Astrocyte (in vitro differentiated cells and primary cell): ENCODE measurements around the gene ACP6. TPM values are rescaled to one million over a fixed set of nuclear protein-coding genes. Genes with fewer than 3 reads are reported as not detected.

Experiments used
- DNase-seq: peaks from one replicate; pipeline ENCODE4 v3.0.0-alpha.2; 2010; ENCODE audit warnings: low read depth
- FAIRE-seq: peaks from 2 replicates; lab custom pipeline; 2011; peaks lifted over from hg19 to GRCh38; lab: Jason Lieb, UNC
- H2AFZ ChIP-seq: 2 replicates; pipeline ENCODE4 v1.6.0; 2012; ENCODE audit warnings: low read depth, low read length, inconsistent platforms
- H3K27ac ChIP-seq: 2 replicates; pipeline ENCODE4 v1.5.1; 2011; ENCODE audit warnings: low read depth, low read length, inconsistent platforms
- H3K27me3 ChIP-seq: 2 replicates; pipeline ENCODE4 v1.6.0; 2011; ENCODE audit warnings: low read length, inconsistent platforms; ENCODE audit not compliant: insufficient read depth
- H3K36me3 ChIP-seq: 2 replicates; pipeline ENCODE4 v1.5.1; 2011; ENCODE audit warnings: low read length, inconsistent platforms; ENCODE audit not compliant: insufficient read depth
- H3K4me1 ChIP-seq: 2 replicates; pipeline ENCODE4 v1.5.1; 2011; ENCODE audit warnings: low read length, inconsistent platforms; ENCODE audit not compliant: insufficient read depth
- H3K4me2 ChIP-seq: 2 replicates; pipeline ENCODE4 v1.6.0; 2012; ENCODE audit warnings: low read length, inconsistent platforms
- H3K4me3 ChIP-seq: 2 replicates; pipeline ENCODE4 v1.5.1; 2011; ENCODE audit warnings: low read depth, mild to moderate bottlenecking, low read length, inconsistent platforms; ENCODE audit not compliant: insufficient read depth
- H3K79me2 ChIP-seq: 2 replicates; pipeline ENCODE4 v1.6.0; 2012; ENCODE audit warnings: mild to moderate bottlenecking, low read length, inconsistent platforms; ENCODE audit not compliant: insufficient read depth
- H3K9ac ChIP-seq: 2 replicates; pipeline ENCODE4 v1.6.0; 2012; ENCODE audit warnings: mild to moderate bottlenecking, low read length, inconsistent platforms
- H3K9me3 ChIP-seq: 2 replicates; pipeline ENCODE4 v1.5.1; 2012; ENCODE audit warnings: low read depth, mild to moderate bottlenecking, low read length, inconsistent platforms; ENCODE audit not compliant: insufficient read depth
- H4K20me1 ChIP-seq: 2 replicates; pipeline ENCODE4 v1.6.0; 2012; ENCODE audit warnings: low read length, inconsistent platforms; ENCODE audit not compliant: insufficient read depth
- H3K27ac Mint-ChIP-seq: one replicate; pipeline ENCODE4 v1.8.0; 2021; ENCODE audit warnings: mild to moderate bottlenecking, mixed read lengths; ENCODE audit not compliant: unreplicated experiment
- H3K27me3 Mint-ChIP-seq: one replicate; pipeline ENCODE4 v1.8.0; 2021; ENCODE audit warnings: low read depth, mixed read lengths; ENCODE audit not compliant: unreplicated experiment
- H3K36me3 Mint-ChIP-seq: one replicate; pipeline ENCODE4 v1.8.0; 2021; ENCODE audit warnings: low read depth, mixed read lengths; ENCODE audit not compliant: unreplicated experiment
- H3K4me1 Mint-ChIP-seq: one replicate; pipeline ENCODE4 v1.8.0; 2021; ENCODE audit warnings: low read depth, mixed read lengths; ENCODE audit not compliant: unreplicated experiment
- H3K4me3 Mint-ChIP-seq: one replicate; pipeline ENCODE4 v1.8.0; 2021; ENCODE audit warnings: mild to moderate bottlenecking, moderate library complexity, mixed read lengths; ENCODE audit not compliant: unreplicated experiment
- H3K9me3 Mint-ChIP-seq: one replicate; pipeline ENCODE4 v1.8.0; 2021; ENCODE audit warnings: mild to moderate bottlenecking, mixed read lengths; ENCODE audit not compliant: unreplicated experiment
- CTCF ChIP-seq: IDR thresholded peaks from 2 replicates; pipeline ENCODE4 v1.5.1; 2011; ENCODE audit warnings: low read depth, mild to moderate bottlenecking, inconsistent platforms, low read length, moderate library complexity; ENCODE audit not compliant: insufficient read depth
- EZH2 ChIP-seq: IDR thresholded peaks from 2 replicates; pipeline ENCODE4 v1.6.1; 2012; ENCODE audit warnings: mild to moderate bottlenecking, low read length, inconsistent platforms; ENCODE audit not compliant: insufficient read depth
- total RNA-seq: library from RNA; stranded (reverse); gene quantifications from 2 replicates; pipeline ENCODE4 v1.2.1, GENCODE V29; 2021

ACP6 gene
- total RNA-seq, 1 donor from 2014 or later: 17.5 TPM

- H3K9ac ChIP-seq: no peak overlapping the region
- Mint-ChIP-seq H3K9me3 (no peaks in the 10 kb centered on the region), H3K27ac (no peak overlapping the region), H3K27me3 (no peaks in the 10 kb centered on the region), H3K4me1 (peaks cover 19% of the 10 kb centered on the region), H3K36me3 (peaks cover 22% of the 10 kb centered on the region), H3K4me3 (no peak overlapping the region)
- peaks cover 3% of the 10 kb centered on the region for H3K79me2 ChIP-seq
- peaks cover 9% of the 10 kb centered on the region for H4K20me1 ChIP-seq
- DNase-seq (no peak), FAIRE-seq (no peak)
- H3K4me3 ChIP-seq: no peak overlapping the region
- no peak for TF ChIP-seq EZH2
- TF ChIP-seq CTCF: no peak
- peaks cover 15% of the 10 kb centered on the region for H3K36me3 ChIP-seq
- no peak overlapping the region for H3K4me2 ChIP-seq
- no peak overlapping the region for H2AFZ ChIP-seq
- H3K4me1 ChIP-seq: no peaks in the 10 kb centered on the region
- H3K9me3 ChIP-seq: no peaks in the 10 kb centered on the region
- no peaks in the 10 kb centered on the region for H3K27me3 ChIP-seq
- no peak overlapping the region for H3K27ac ChIP-seq
These were observed 44.8 kb downstream of the ACP6 start for GRCh38 chr1:147625362-147625995.

- H3K4me1 ChIP-seq: no peaks in the 10 kb centered on the region
- H2AFZ ChIP-seq: no peak overlapping the region
- peaks cover 16% of the 10 kb centered on the region for H3K36me3 ChIP-seq
- H3K27me3 Mint-ChIP-seq: no peaks in the 10 kb centered on the region
- TF ChIP-seq CTCF (no peak), EZH2 (no peak)
- no peak overlapping the region for H3K4me3 Mint-ChIP-seq
- H3K9ac ChIP-seq: no peak overlapping the region
- H3K9me3 Mint-ChIP-seq: no peaks in the 10 kb centered on the region
- H3K27me3 ChIP-seq: no peaks in the 10 kb centered on the region
- peaks cover 3% of the 10 kb centered on the region for H3K79me2 ChIP-seq
- no peak overlapping the region for H3K4me3 ChIP-seq
- FAIRE-seq (no peak), DNase-seq (no peak)
- peaks cover 26% of the 10 kb centered on the region for H3K36me3 Mint-ChIP-seq
- peaks cover 9% of the 10 kb centered on the region for H4K20me1 ChIP-seq
- peaks cover 19% of the 10 kb centered on the region for H3K4me1 Mint-ChIP-seq
- no peak overlapping the region for H3K27ac ChIP-seq
- no peaks in the 10 kb centered on the region for H3K9me3 ChIP-seq
- H3K27ac Mint-ChIP-seq: no peak overlapping the region
- no peak overlapping the region for H3K4me2 ChIP-seq
These were observed 45.8 kb downstream of the ACP6 start for GRCh38 chr1:147624529-147624928.

- Histone ChIP-seq H3K27ac (no peak overlapping the region), H3K9ac (no peak overlapping the region), H3K4me1 (no peaks in the 10 kb centered on the region), H3K36me3 (peaks cover 22% of the 10 kb centered on the region), H3K9me3 (no peaks in the 10 kb centered on the region), H3K4me3 (no peak overlapping the region), H2AFZ (no peak overlapping the region), H3K27me3 (no peaks in the 10 kb centered on the region), H3K79me2 (peaks cover 3% of the 10 kb centered on the region), H3K4me2 (no peak overlapping the region), H4K20me1 (peaks cover 9% of the 10 kb centered on the region)
- no peaks in the 10 kb centered on the region for H3K9me3 Mint-ChIP-seq
- H3K27me3 Mint-ChIP-seq: no peaks in the 10 kb centered on the region
- FAIRE-seq: no peak
- no peak overlapping the region for H3K4me3 Mint-ChIP-seq
- TF ChIP-seq CTCF (no peak), EZH2 (no peak)
- peaks cover 19% of the 10 kb centered on the region for H3K4me1 Mint-ChIP-seq
- H3K36me3 Mint-ChIP-seq: peaks cover 29% of the 10 kb centered on the region
- no peak overlapping the region for H3K27ac Mint-ChIP-seq
- no peak for DNase-seq
These were observed 46.3 kb downstream of the ACP6 start for GRCh38 chr1:147624011-147624410.
